ENCODE results near the gene TMEM207. TPM values are rescaled to one million over a fixed set of nuclear protein-coding genes. Genes with fewer than 3 reads are reported as not detected.
A peak's percentile ranks its signal among the peaks of the same experiment; 100 is the strongest.

Gene TMEM207
- total and polyA plus RNA-seq, 2 of the 4 experiments (the other 2 are of a cell fraction): not detected

DNA sequence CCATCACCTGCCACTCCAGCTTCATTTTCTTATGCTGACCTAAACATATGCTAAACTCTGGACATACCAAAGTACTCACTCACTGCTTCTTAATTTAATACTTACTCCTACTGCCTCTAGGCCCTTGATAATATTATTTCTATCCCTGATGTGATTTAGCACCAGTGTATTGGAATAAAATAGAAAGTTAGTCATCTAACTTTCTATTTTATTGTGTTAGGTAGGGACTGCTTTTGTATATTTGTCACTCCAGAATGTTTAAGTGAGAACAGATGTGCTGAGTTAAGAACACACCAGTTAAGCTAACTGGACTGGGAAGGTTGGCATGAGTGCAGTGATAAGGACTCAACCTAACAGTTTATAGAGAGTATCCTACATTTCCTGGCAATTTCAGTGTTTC is 68.3 kb downstream of the TMEM207 start:
- in situ Hi-C loops (cut with MboI; ENCODE audit: low sequenced_read_pairs): no loop called here
- H3K4me2 ChIP-seq (ENCODE audit: low read depth, low read length): peak overlapping the region; percentile 10; the same call in 1 of the 2 replicates

More for the DNA sequence above, 68.3 kb downstream of the TMEM207 start:
- no peaks in the 10 kb centered on the region for H4K20me1 ChIP-seq (ENCODE audit: insufficient read depth, low read length)
- CTCF ChIA-PET: no interaction called here
- no peak for ATAC-seq (ENCODE audit: low read depth)
- 0 out of 2 replicates have a peak overlapping the region, but pooled peaks have one; percentile 16 for H3K14ac ChIP-seq (replicated peaks; ENCODE audit: low read depth, low read length)
- H2BK15ac ChIP-seq (ENCODE audit: low read depth, low read length): peak overlapping the region; percentile 88; the same call in 2 of the 3 replicates
- peak; percentile 32 for DNase-seq
- no TSS peak for BruUV-seq (replicated peaks)
- peak overlapping the region; percentile 51; the same call in 1 of the 2 replicates for H3K18ac ChIP-seq (ENCODE audit: low read depth, low read length)
- no peak overlapping the region; the same call in 1 of the 2 replicates for H4K5ac ChIP-seq (ENCODE audit: low read depth, low read length)
- no peak overlapping the region; the same call in 1 of the 2 replicates for H3K4ac ChIP-seq (ENCODE audit: low read depth, low read length)
- peak overlapping the region; percentile 26; the same call in 1 of the 2 replicates for H2AK5ac ChIP-seq (ENCODE audit: low read depth, low read length)
- no peak overlapping the region for H3K56ac ChIP-seq (ENCODE audit: extremely low read depth, insufficient read depth, low read length)
- H2BK5ac ChIP-seq (ENCODE audit: low read depth, low read length, poor library complexity, severe bottlenecking): peak overlapping the region; percentile 12
- intact Hi-C loops (cut with micrococcal nuclease) (no loop called here), dilution Hi-C loops (cut with HindIII; ENCODE audit: low sequenced_read_pairs, unreplicated experiment) (no loop called here)
- H4K91ac ChIP-seq (ENCODE audit: insufficient read depth, low read depth, low read length): no peak overlapping the region
- peak overlapping the region; percentile 56; the same call in 1 of the 2 replicates for H2BK120ac ChIP-seq (ENCODE audit: low read depth, low read length)
- POLR2A ChIA-PET (ENCODE audit: unreplicated experiment): no interaction called here
- H2AFZ ChIP-seq (replicated peaks; ENCODE audit: low read length, poor library complexity): no peak overlapping the region
- peak overlapping the region; percentile 62; the same call in 1 of the 2 replicates for H2BK20ac ChIP-seq (ENCODE audit: low read depth, low read length)
- H2AK9ac ChIP-seq (replicated peaks; ENCODE audit: low read depth, low read length, poor library complexity): no peak overlapping the region
- TF ChIP-seq BHLHE40 (IDR thresholded peaks at IDR 0.05; ENCODE audit: low read depth, low read length) (no peak), RAD21 (IDR thresholded peaks at IDR 0.05; ENCODE audit: low read length) (no peak), MAZ (IDR thresholded peaks at IDR 0.05; ENCODE audit: borderline replicate concordance, low read depth, low read length) (no peak), CEBPB (IDR thresholded peaks at IDR 0.05; ENCODE audit: low read depth, low read length) (no peak), MXI1 (IDR thresholded peaks at IDR 0.05; ENCODE audit: borderline replicate concordance, low read depth, low read length) (no peak), RCOR1 (IDR thresholded peaks at IDR 0.05; ENCODE audit: insufficient replicate concordance, low read length) (no peak), NFE2L2 (IDR thresholded peaks at IDR 0.05; ENCODE audit: low read depth, low read length) (no peak), CHD1 (IDR thresholded peaks at IDR 0.05; ENCODE audit: low read depth, low read length) (no peak), FOS (IDR thresholded peaks at IDR 0.05; ENCODE audit: low read depth, low read length) (no peak), POLR2A (IDR thresholded peaks at IDR 0.05; ENCODE audit: low read depth, low read length) (no peak), MAFK (IDR thresholded peaks at IDR 0.05; ENCODE audit: low read depth, low read length) (no peak), RFX5 (IDR thresholded peaks at IDR 0.05; ENCODE audit: low read depth, low read length) (no peak)
- TF ChIP-seq, protein P1, sequence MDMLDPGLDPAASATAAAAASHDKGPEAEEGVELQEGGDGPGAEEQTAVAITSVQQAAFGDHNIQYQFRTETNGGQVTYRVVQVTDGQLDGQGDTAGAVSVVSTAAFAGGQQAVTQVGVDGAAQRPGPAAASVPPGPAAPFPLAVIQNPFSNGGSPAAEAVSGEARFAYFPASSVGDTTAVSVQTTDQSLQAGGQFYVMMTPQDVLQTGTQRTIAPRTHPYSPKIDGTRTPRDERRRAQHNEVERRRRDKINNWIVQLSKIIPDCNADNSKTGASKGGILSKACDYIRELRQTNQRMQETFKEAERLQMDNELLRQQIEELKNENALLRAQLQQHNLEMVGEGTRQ (IDR thresholded peaks at IDR 0.05; ENCODE audit: low read depth, low read length): no peak
- TF ChIP-seq, protein P2, sequence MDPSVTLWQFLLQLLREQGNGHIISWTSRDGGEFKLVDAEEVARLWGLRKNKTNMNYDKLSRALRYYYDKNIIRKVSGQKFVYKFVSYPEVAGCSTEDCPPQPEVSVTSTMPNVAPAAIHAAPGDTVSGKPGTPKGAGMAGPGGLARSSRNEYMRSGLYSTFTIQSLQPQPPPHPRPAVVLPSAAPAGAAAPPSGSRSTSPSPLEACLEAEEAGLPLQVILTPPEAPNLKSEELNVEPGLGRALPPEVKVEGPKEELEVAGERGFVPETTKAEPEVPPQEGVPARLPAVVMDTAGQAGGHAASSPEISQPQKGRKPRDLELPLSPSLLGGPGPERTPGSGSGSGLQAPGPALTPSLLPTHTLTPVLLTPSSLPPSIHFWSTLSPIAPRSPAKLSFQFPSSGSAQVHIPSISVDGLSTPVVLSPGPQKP (IDR thresholded peaks at IDR 0.05; ENCODE audit: borderline replicate concordance, low read depth, low read length): no peak
- TF ChIP-seq, protein P3, sequence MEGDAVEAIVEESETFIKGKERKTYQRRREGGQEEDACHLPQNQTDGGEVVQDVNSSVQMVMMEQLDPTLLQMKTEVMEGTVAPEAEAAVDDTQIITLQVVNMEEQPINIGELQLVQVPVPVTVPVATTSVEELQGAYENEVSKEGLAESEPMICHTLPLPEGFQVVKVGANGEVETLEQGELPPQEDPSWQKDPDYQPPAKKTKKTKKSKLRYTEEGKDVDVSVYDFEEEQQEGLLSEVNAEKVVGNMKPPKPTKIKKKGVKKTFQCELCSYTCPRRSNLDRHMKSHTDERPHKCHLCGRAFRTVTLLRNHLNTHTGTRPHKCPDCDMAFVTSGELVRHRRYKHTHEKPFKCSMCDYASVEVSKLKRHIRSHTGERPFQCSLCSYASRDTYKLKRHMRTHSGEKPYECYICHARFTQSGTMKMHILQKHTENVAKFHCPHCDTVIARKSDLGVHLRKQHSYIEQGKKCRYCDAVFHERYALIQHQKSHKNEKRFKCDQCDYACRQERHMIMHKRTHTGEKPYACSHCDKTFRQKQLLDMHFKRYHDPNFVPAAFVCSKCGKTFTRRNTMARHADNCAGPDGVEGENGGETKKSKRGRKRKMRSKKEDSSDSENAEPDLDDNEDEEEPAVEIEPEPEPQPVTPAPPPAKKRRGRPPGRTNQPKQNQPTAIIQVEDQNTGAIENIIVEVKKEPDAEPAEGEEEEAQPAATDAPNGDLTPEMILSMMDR (conservative IDR thresholded peaks at IDR 0.05; ENCODE audit: low read depth, low read length): no peak
- 0 out of 4 replicates have a peak overlapping the region, but pooled peaks of 1 of the 2 experiments have one; percentile 11 for H4K8ac ChIP-seq (ENCODE audit: low read depth in 2 of 2, low read length in 2 of 2)
- no peak overlapping the region for H3K9ac ChIP-seq (ENCODE audit: low read depth, low read length)
- no peak overlapping the region for H3K4me3 ChIP-seq (ENCODE audit: insufficient read depth, low read depth, low read length)
- no peak overlapping the region for H3K27ac ChIP-seq (ENCODE audit: insufficient read depth, low read length)
- H3K4me1 ChIP-seq (ENCODE audit: control insufficient read depth, insufficient read depth, low read length): peaks cover 4% of the 10 kb centered on the region; the same call in 1 of the 2 replicates
- H3K23ac ChIP-seq (ENCODE audit: low read depth, low read length): no peak overlapping the region
- H3K36me3 ChIP-seq (ENCODE audit: control insufficient read depth, insufficient read depth, low read length): no peaks in the 10 kb centered on the region
- no peaks in the 10 kb centered on the region for H3K27me3 ChIP-seq (ENCODE audit: control insufficient read depth, insufficient read depth, low read length)
- no peaks in the 10 kb centered on the region; a peak in 1 of 4 replicates for H3K79me1 ChIP-seq (ENCODE audit: low read depth in 1 of 2, low read length in 2 of 2)
- no peaks in the 10 kb centered on the region; the same call in 1 of the 2 replicates for H3K9me1 ChIP-seq (ENCODE audit: insufficient read depth, low read length)
- H3K9me3 ChIP-seq (ENCODE audit: control insufficient read depth, insufficient read depth, low read length): no peaks in the 10 kb centered on the region
